Measurements from ENCODE around the gene PIGM. TPM values are rescaled to one million over a fixed set of nuclear protein-coding genes. Genes with fewer than 3 reads are reported as not detected.

Gene PIGM
- 3.3 and 3.7 TPM in 2 replicates for total RNA-seq
- 3.7 TPM for polyA plus RNA-seq (2012)

GRCh38 chr1:160031365-160032164 lies at the start of gene PIGM:
Gene PIGM, minus strand, starts transcription at chr1:160031990. Its CDS starts 251 bp downstream, at chr1:160031739.
- peak; percentile 95 for DNase-seq (ENCODE audit: low read depth)

- peak; percentile 50 for DNase-seq (ENCODE audit: low read depth)
These were observed 49.6 kb upstream of the PIGM start, which contains the start of gene KCNJ9 for GRCh38 chr1:160081261-160081936. Gene KCNJ9, plus strand, starts transcription at chr1:160081538. Its CDS starts 2,493 bp downstream, at chr1:160084031.

DNA sequence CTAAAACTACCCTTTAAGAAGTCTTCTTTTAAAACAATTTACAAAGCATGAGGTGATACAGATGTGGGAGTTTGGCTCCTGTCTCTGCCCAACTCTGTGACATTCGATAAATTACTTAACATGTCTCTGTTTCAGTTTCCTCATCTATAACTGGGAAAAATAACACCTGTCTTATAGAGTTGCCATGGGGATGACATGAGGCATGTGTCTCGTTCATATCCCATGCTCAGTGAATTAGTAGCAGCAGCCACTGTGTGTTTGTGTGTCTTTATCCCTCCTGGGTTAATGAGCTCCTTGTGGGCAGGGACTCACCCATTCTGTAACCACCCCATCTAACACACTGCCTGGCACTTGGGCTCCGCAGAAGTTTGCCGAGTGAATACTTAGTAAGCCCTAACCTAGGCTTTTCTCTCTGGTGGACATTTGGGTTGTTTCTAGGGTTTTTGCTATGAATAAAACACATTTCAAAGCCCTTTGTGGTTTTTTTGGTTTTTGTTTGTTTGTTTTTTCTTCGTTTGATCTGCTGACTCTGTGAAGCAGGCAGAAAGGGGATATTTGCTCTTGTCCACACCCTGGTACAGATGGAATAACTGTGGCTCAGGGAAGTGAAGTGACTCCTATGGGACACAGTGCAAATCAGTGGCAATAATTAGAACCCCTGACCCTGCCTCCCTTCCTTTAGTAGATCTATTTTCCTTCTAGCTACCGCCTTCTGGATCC lies 48.8 kb upstream of the PIGM start:
- DNase-seq (ENCODE audit: low read depth), result no peak

- no peak for DNase-seq (ENCODE audit: low read depth)
These were observed 47.7 kb upstream of the PIGM start for GRCh38 chr1:160079448-160079847.

- DNase-seq (ENCODE audit: low read depth), result peak; percentile 46
These were observed 46.9 kb upstream of the PIGM start for GRCh38 chr1:160078512-160079195.

DNA sequence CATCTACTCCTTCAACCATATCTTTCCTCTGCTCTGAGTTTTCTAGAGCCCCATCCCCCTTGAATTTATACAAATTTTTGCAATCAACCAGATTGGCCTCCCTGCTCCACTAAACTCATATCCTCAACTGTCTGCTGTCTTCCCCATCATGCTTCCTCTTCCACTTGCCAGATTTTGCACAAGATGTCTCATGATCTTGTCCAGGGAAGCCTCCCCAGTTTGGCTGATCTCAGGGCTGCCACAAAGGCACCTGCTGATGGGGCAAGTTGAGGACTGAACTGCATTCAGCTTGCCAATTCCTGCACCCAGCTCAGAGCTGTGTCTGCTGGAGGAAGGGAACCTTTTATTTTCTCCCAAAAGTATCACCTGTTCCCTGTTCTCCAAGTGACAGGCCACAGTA lies 45.7 kb upstream of the PIGM start:
- DNase-seq (ENCODE audit: low read depth), result no peak

- no peak for DNase-seq (ENCODE audit: low read depth)
These were observed 44.5 kb upstream of the PIGM start for GRCh38 chr1:160076295-160076694.

GRCh38 chr1:160075836-160076235 lies 44.0 kb upstream of the PIGM start:
- no peak for DNase-seq (ENCODE audit: low read depth)

- DNase-seq (ENCODE audit: low read depth), result no peak
These were observed 43.1 kb upstream of the PIGM start for GRCh38 chr1:160074865-160075264.

DNA sequence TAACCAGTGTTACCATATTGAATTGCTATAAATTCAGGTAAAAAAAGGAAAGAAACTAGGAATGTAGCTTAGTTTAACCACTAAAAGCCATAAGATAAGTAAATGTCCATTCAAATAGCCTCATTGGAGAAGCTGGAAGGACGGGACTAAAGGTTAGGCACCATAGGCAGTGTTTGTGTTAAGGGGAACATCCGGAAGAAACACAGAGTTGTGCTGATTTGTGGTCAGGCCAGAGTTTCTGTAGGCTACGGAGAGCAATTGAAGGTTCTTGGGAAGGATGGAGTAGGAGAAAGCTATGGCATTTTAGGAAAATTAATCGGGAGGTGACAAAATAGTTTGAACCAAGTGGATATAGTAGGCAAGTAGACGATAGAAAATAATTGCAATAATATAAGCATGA lies 39.5 kb upstream of the PIGM start:
- no peak for DNase-seq (ENCODE audit: low read depth)

- DNase-seq (ENCODE audit: low read depth), result peak; percentile 69
These were observed 38.7 kb upstream of the PIGM start for GRCh38 chr1:160070243-160071163.

DNA sequence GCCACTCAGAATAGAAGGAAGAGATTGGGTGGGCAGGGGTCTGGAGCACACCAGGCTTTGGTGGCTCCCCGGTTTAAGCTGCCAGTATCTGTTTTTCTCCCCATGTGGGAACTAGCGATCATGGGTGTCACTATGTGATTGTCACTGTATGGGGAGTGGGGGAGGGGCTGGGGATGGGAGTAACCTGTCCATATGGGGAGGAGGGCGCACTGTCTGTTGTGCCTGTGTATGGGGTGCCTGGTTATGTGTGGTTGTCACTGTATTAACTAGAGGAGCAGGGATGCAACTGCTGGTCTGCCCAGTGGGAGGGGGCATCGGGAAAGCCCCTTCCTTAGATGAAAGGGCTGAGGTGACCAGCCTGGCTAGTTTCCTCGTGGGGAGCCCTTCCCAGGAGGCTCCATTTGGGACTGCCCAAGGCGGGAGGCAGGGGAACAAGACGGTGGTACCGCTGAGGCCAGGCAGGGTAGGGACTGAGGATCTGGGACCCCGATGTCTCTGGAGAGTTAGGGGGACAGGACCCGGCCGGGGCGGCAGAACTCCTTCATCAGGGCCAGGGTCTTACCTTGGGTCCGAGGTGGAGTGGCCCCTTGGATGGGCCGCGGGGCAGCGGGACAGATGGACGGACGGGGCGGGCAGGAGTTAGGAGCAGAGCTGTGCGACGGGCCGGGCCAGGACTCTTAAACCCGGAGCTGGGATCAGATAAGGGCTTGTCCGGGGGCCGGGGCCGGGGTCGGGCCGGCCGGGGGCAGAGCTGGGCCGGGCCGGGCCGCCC lies 37.9 kb upstream of the PIGM start, which contains the start of gene KCNJ10:
TSS of gene KCNJ10 (minus strand) at position 701 of the 772 bp plus-strand sequence. CDS start 27,628 bp downstream, outside the sequence.
- no peak for DNase-seq (ENCODE audit: low read depth)

DNA sequence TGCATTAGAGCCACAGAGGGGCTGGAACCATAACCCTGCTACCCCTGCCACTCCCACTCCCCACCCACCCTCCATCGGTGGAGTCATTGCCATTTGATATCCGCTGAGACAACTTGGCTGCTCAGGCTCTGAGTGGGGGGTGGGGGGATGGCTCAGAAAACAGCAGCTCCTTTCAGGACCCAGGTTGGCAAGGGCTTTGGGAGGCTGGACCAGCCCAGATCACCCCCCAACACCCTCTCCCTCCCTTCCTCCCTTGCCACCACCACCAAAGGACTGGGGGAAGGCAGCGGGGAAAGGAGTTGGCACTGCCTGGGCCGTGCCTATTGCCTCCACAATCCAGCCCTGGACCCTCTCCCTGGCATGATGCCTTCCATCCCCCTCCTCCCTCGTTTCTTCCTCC lies 36.4 kb upstream of the PIGM start:
- no peak for DNase-seq (ENCODE audit: low read depth)

GRCh38 chr1:160066829-160067745 lies 35.3 kb upstream of the PIGM start:
- no peak for DNase-seq (ENCODE audit: low read depth)

DNA sequence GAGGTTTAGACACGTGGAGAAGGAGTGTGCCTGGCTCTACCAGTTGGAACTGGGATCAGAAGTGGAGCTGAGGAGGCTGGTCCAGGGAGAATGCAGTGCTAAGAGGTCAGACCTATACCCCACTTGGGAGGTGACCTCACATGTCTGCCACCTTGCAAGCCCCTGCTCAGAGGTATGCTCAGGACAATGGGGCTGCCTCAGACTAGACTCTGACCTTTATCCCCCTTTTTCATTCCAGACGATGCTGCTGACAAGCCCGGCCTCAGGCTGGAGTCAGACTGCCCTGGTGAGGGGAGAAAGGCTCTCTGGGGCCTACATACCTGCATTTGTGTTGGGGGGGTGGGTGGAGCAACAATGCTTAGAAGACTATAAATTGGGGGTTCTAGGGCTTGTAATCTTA lies 33.0 kb upstream of the PIGM start:
- no peak for DNase-seq (ENCODE audit: low read depth)

DNA sequence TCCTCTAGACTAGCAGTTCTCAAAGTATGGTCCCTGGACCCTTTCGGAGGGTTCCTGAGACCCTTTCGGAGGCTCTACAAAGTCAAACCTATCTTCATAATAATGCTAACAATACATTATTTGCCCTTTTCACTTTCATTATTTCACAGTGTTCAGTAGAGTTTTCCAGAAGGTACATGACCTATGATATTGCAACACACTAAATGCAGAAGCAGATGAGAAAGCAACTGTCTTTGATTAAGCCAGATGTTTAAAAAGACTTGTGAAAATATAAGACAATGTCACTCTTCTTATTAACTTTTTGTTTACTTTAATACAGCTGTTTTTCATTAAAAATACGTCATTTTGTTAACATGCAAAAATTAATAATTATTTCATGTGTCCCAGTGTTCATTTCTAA lies 32.4 kb upstream of the PIGM start:
- no peak for DNase-seq (ENCODE audit: low read depth)

GRCh38 chr1:160063176-160063575 lies 31.4 kb upstream of the PIGM start:
- DNase-seq (ENCODE audit: low read depth), result no peak

- no peak for DNase-seq (ENCODE audit: low read depth)
These were observed 30.4 kb upstream of the PIGM start for GRCh38 chr1:160062230-160062532.

All from myocyte (in vitro differentiated cells).